Measurements from ENCODE around the gene ERICH6.

ERICH6 gene

DNA sequence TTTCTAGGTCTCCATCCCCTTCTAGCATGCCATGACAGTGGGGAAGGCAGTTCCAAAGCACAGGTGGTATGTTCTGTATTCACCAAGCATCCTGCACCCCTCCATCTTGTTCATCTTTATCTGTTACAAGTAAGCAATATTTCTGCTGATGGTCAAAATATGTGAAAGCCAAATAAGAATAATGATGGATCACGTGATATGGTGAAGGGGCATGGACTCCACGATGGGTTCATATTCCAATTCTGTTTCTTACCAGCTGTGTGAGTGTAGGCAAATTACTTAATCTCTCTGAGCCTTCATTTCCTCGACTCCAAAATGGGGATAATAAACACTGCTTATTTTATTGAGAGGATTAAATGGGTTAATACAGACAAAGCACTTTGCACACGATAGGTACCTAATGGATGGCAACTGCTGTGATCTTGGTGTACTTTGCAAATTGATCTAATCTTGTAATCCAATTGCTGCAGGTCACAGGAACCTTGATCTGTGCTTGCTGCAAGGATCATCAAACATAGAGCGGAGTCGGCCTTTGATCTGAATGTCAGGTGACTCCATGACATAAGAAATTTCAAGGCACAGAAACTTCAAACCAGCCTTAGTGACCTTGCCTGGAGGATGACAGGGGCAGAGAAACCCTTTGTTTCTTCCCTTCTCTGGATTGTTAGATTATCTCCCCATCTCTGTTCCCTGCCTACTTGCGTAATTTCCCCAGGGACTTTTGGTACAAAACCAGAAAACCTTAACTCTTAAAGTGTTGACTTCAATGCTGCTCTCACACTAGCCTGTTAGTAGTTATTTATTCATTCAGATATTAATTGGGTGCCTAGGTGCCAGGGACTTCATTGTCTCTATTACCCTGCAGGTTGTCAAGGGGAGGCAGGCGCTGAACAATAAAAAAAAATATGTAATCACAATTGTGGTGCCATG is 33.4 kb upstream of the ERICH6 start:
- DNase-seq (ENCODE audit: low read depth in 2 of 2) = no peak

DNA sequence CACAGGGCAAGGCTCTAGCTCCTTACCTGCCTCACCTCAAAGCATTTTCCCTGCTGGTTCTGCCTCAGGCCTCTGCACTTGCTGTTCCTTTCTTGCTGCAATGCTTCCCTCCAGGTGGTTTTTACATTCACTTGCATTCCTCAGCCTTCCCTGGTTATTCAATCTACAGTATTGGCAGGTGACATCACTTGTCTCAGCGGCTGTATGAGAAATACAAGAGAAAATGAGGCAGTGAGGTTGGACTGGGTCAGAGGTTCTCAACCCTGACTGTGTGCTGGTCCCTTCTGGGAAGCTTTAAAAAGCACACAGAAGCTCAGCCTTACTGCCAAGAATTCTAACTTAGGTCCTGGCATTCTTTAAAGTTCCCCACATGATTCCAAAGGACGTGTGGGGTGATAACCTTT is 32.6 kb upstream of the ERICH6 start:
- no peak for DNase-seq (ENCODE audit: low read depth in 2 of 2)

DNA sequence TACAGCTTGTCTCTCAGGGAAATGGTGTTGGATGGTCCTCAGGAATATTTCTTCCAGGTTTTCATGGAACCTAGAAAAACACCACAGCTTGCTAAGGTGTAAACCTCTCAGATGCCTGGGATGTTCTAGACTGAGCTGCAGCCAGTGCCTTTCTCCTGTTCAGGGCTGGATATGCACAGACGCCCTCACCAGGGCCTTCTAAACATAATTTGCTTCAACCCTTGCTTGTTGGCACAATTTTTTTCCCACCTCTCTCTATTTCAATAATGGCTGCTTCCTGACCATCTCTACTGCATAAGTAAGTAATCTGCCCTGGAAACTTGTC is 31.0 kb upstream of the ERICH6 start:
- DNase-seq (ENCODE audit: low read depth in 2 of 2) = no peak

DNA sequence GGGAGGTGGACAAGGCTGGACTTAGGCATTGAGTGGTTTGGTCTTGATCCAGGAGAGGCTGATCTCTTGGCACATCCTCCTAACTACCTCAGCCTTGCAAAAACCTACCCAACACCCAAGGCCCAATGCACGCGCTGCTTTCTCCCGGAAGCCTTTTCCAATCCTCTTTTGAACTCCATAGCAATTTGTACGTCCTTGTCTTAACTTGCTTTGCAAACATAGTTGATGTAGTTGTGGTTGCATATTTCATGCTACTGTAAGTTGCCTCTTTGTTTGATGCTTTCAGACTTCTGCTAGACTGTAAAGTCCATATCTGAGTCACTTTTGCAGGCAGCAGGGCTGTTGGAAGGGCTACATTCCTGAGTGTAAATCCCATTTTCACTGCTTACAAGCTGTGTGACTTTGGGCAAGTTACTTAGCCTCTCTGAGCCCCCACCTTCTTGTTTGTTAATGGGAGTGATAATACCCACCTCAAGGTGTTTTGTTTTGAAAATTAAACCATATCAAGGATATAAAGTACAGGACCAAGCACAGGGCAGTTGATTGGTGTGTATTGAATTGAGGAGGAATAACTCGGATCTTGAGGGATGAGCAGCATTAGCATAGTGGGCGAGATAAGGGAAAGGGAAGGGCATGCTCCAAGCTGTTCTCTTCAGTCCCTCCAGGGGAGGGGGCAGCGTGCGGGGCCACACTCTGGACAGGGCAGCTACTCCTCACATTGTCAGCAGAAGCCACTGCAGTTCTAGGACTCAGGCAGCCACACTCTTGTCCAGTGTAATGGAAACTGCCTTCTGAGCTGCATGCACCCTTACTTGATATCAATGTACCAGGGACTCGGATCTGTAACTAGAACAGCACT is 30.4 kb upstream of the ERICH6 start:
- no peak for DNase-seq (ENCODE audit: low read depth in 2 of 2)

DNA sequence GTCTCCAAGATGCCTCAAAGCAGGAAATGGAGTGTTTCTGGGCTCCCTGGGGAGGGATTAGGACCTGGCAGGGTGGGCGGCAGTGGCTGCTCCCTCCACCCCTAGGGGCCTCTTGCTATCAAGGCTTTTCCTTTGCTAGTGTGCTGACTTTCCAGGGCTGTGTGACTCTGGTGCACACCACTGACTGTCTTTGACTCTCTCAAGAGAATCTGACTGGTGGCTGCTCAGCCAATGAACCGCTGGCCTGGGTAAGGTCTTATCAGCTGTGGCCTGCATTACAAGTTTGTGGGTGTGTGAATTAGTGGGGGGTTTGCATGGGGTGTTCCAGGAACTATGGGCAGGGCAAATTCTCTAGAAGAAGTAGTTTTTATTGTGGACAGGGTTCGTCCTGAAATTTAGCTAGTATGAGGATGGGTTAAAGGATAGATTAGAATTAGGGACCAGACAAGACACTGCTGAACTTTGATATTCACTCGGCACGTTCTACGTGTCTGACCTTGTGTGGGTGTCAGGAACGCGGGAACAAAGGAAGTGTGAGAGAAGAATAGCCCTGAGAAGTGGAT is 29.7 kb upstream of the ERICH6 start:
- DNase-seq (ENCODE audit: low read depth in 2 of 2) = no peak

GRCh38 chr3:150729682-150730360 is 26.1 kb upstream of the ERICH6 start:
- DNase-seq (ENCODE audit: low read depth in 2 of 2) = no peak

GRCh38 chr3:150727653-150728502 is 24.2 kb upstream of the ERICH6 start:
- no peak for DNase-seq (ENCODE audit: low read depth in 2 of 2)

GRCh38 chr3:150725548-150725947 is 21.8 kb upstream of the ERICH6 start:
- DNase-seq (ENCODE audit: low read depth in 2 of 2) = no peak

- no peak for DNase-seq (ENCODE audit: low read depth in 2 of 2)
Observed at GRCh38 chr3:150723946-150724345, 20.2 kb upstream of the ERICH6 start.

DNA sequence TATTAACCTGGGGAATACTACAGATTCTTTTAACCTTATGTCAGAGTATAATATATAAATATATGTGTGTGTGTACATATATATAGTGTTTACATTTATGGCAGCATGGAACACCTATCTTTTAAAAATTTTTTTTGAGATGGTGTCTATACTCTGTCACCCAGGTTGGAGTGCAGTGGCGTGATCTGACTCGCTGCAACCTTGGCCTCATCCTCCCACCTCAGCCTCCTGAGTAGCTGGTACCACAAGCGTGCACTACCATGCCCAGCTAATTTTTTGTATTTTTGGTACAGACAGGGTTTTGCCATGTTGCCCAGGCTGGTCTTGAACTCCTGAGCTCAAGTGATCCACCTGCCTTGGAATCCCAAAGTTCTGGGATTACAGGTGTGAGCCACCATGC is 18.5 kb upstream of the ERICH6 start:
- no peak for DNase-seq (ENCODE audit: low read depth in 2 of 2)

DNA sequence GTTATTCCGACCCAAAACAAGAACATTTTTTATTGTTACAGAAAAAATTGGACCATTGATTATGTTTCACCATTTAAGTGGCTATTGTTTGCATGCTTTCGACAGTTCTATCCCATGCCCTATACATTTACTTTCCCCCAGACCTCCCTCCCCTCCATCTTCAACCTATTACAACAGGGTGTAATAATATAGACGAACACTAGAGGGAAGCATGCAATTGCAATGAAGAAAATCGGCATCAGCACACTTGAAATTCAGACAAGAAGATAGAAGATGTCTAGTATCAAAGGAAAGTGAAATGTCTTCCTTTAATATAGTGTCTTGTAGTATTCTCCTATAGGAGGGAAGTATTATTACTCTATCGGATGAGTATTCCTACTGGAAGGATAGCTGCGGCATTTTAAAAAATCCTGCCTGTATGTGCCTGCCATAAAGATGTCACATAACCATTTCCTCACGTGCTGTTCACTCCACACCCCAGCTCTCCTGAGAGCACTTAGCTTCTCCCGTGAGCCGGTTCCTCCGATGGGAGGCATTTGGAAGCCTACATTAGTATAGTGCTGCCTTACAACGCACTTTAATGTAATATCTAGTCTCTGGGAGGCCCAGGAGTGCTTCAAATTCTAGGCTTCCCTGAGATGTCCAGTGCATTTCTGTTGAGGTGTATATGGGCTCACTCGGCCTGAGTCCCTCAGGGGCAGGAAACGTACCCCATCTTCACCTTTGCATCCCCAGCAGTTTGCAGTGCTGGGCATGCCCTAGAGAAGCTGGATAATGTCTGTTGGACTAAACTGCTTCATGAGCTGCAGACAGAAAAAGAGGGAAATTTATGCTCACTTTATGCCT is 17.8 kb upstream of the ERICH6 start:
- DNase-seq (ENCODE audit: low read depth in 2 of 2) = no peak

DNA sequence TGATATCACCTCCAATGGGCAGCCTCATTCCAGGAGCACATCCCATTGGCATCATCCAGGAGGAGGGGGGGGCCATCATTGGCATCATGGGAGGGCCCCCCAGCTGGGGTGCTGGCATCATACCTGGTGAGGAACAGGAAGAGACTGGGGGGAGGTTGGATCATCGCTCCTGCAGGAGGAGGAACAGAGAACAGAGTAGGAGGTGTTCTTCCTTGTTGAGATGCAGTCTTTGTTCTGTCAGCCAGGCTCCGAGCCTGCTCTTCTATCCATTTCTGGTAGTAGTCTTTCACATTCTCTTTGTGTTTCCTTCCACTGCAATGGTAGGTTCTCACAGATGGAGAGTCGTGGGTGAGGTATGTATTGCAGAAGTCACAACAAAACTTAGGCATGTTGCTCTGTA is 16.7 kb upstream of the ERICH6 start:
- DNase-seq (ENCODE audit: low read depth in 2 of 2) = no peak

GRCh38 chr3:150710097-150710496 is 6.4 kb upstream of the ERICH6 start:
- no peak for DNase-seq (ENCODE audit: low read depth in 2 of 2)

- DNase-seq (ENCODE audit: low read depth in 2 of 2) = peak in 1 of 2 donors; percentile 26
Observed at GRCh38 chr3:150703299-150703755, 393 bp downstream of the ERICH6 start.

DNA sequence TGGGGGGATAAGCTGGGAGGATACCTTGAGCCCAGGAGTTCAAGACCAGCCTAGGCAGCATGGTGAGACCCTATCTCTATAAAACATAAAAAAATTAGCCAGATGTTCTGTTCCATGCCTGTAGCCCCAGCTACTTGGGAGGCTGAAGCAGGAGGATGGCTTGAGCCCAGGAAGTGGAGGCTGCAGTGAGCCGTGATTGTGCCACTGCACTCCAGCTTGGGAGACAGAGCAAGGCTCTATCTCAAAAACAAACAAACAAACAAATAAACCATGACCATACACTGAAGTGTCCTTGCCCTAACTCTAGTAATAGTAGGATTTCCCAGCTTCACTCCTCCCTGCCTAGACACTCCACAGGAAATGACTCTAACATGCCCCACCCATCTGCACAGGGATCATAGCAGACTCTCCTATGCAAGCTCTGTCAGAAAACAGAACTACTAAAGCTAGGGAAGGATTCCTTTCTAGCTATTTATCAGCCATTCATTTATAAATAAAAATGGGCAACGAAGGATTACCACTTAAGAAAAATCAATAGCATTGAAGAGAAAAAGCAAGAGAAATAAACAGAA is 4.6 kb downstream of the ERICH6 start:
- no peak for DNase-seq (ENCODE audit: low read depth in 2 of 2)

DNA sequence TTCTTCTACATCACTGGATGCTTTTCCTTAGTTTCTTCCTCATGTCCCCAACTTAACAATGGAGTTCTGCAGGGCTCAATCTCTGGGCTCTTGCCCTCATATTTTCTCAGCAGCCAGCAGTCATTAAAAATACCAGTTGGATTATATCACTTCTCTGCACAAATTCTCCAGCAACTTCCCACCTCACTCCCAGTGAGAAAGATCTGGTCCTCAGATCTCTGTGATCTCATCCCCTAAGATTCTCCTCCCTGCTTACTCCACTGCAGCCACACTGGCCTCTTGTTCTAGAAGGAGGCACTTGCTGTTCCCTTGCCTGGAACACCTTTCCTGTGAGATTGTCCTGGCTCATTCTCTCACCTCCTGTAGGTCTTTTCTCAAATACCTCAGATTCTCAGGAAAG is 6.1 kb downstream of the ERICH6 start:
- DNase-seq (ENCODE audit: low read depth in 2 of 2) = no peak

DNA sequence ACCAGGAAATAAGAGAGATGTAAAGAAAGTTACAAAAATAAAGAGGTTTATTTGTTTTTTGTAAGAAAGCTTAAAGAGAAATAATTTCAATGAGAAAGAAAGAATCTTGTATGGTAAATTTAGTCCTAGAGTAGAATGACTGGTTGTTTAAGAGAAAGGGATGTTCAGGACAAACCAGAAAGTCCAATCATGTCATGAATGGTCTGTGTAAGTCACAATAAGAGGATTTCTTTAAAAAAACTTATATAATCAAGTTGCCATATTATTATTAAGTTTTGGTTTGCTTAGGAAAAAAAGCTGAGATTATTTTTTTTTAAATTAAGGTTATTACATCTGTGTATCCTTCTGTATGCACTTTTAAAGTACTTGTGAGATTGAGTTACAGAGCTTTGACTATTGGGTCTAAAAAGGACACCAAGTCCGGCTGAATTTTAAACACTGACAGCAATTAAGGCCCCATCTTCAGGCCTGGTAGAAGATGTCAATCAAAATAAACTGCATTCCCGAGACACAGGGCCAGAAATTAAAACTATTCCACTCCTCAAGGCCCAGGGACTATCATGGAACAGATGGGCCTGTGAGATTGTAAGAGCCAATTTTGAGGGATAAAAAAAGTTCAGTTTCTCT is 12.2 kb downstream of the ERICH6 start:
- DNase-seq (ENCODE audit: low read depth in 2 of 2) = no peak

GRCh38 chr3:150687613-150688012 is 16.1 kb downstream of the ERICH6 start:
- no peak for DNase-seq (ENCODE audit: low read depth in 2 of 2)

- no peak for DNase-seq (ENCODE audit: low read depth in 2 of 2)
Observed at GRCh38 chr3:150682824-150683223, 20.9 kb downstream of the ERICH6 start.
